Upper lobe of left lung (tissue), 6 donors: ENCODE results near the gene C1orf159. TPM values are rescaled to one million over a fixed set of nuclear protein-coding genes. Genes with fewer than 3 reads are reported as not detected.
A peak's percentile ranks its signal among the peaks of the same experiment; 100 is the strongest.

Experiments used
- ATAC-seq, 2 donors: fragments of 200-7000 bp; cut with Tn5 transposase; one replicate each; pipeline ENCODE4 v1.9.1; 2022; ENCODE audit warnings: mild to moderate bottlenecking in 2 of 2, moderate library complexity in 2 of 2; ENCODE audit not compliant: low FRiP score in 2 of 2
- DNase-seq, 2 donors: peaks; one replicate each; pipeline ENCODE4 v3.0.0-alpha.2; 2019 to 2020
- H3K27ac ChIP-seq, 4 donors: fragments of 200-600 bp; sonication (generic); one replicate each; pipeline ENCODE4 v1.5.1; 2016 to 2019
- H3K27me3 ChIP-seq, 4 donors: fragments of 200-600 bp; sonication (generic); one replicate each; pipeline ENCODE4 v1.5.1; 2017 to 2019
- H3K36me3 ChIP-seq, 4 donors: fragments of 200-600 bp; sonication (generic); one replicate each; pipeline ENCODE4 v1.5.1; 2016 to 2019
- H3K4me1 ChIP-seq, 4 donors: fragments of 200-600 bp; sonication (generic); one replicate each; pipeline ENCODE4 v1.5.1; 2018 to 2019
- H3K4me3 ChIP-seq, 4 donors: fragments of 200-600 bp; sonication (generic); one replicate each; pipeline ENCODE4 v1.5.1; 2017 to 2019; ENCODE audit warnings: mild to moderate bottlenecking in 2 of 4, moderate library complexity in 1 of 4
- H3K9me3 ChIP-seq, 4 donors: fragments of 200-600 bp; sonication (generic); one replicate each; pipeline ENCODE4 v1.5.1; 2018 to 2019
- EP300 ChIP-seq, 4 donors: sonication (generic); formaldehyde crosslinking; IDR thresholded peaks; one replicate each; pipeline ENCODE4 v1.5.1; 2017; ENCODE audit warnings: antibody characterized with exemption in 4 of 4, control low read depth in 2 of 4
- POLR2A ChIP-seq, 4 donors: fragments of 450-650 bp; IDR thresholded peaks; one replicate each; pipeline ENCODE4 v1.5.1; 2016 to 2017; ENCODE audit warnings: antibody characterized with exemption in 4 of 4, mild to moderate bottlenecking in 2 of 4
- POLR2AphosphoS5 ChIP-seq, 2 donors: sonication (generic); formaldehyde crosslinking; IDR thresholded peaks; one replicate each; pipeline ENCODE4 v1.5.1; 2017; ENCODE audit warnings: antibody characterized with exemption in 2 of 2
- WGBS, 2 donors: methylation state at CpG; one replicate each; pipeline ENCODE4 v1.1.5; 2017 to 2018; 5-methylcytosine and 5-hydroxymethylcytosine counted together
- total RNA-seq, 6 donors: library from RNA; depleted of rRNA in 4 of 6; stranded (reverse); fragments of >200 nt in 4 of 6; gene quantifications; one replicate each; pipeline versions ENCODE4 v1.1.0 to v1.2.1, GENCODE V29; 2016 to 2021
- TF ChIP-seq, protein P1 (sequence below), 6 experiments: fragments of 450-650 bp in 4 of 6; fragments of 200-600 bp in 2 of 6; sonication (generic) in 2 of 6; IDR thresholded peaks; one replicate each; pipeline ENCODE4 v1.5.1; 2016 to 2019; ENCODE audit warnings: antibody characterized with exemption in 6 of 6
- donor health status: DM: no; HTN: no; CAD: no; lungs with moderate emphysema.
- donor health status: DM: no; HTN: yes; CAD: no; lungs with severe emphysema.

The C1orf159 gene
- total RNA-seq, 6 donors from 2014 or later, result 5.7 to 34.6 (median 15.2) TPM

DNA sequence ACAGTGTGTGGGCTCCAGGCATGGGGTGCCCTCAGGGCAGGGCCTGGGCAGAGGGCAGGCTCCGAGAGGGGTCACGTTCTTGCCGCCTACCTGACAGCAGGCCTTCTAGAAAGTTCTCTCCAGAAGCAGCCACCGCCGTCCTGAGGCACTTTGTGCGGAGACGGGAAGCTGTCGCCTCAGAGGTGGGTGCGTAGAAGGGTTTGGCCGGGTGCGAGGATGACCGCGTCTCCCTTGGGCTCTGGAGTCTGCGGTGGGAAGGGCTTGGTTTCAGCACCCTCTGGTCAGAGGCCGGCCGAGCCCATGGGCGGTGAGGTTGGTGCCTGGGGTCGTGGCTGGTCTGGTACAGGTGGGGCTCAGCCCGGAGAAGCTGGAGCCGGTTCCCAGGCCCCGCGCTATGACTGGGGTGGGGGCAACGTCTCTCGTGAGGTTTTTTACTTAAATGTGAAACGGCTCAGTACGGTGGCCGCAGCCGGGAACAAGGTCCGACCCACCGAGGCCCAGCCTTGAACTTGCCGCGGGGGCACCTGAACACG is 47.7 kb upstream of the C1orf159 start:
- Histone ChIP-seq H3K36me3 (no peaks in the 10 kb centered on the region), H3K4me1 (peaks cover 6 to 25% (median 18%) of the 10 kb centered on the region in 4 donors), H3K4me3 (peak overlapping the region; percentile 1 to 58 (median 51)), H3K27me3 (no peaks in the 10 kb centered on the region), H3K27ac (peak overlapping the region; percentile 48 to 89 (median 76)), H3K9me3 (no peaks in the 10 kb centered on the region)
- peak in 1 of 2 donors; percentile 32 for ATAC-seq
- 81 to 89% methylated on average over 17 to 31 of the region's 33 CpGs for WGBS, 2 donors
- DNase-seq, result peak in 1 of 2 donors; percentile 83
- TF ChIP-seq, protein P1, sequence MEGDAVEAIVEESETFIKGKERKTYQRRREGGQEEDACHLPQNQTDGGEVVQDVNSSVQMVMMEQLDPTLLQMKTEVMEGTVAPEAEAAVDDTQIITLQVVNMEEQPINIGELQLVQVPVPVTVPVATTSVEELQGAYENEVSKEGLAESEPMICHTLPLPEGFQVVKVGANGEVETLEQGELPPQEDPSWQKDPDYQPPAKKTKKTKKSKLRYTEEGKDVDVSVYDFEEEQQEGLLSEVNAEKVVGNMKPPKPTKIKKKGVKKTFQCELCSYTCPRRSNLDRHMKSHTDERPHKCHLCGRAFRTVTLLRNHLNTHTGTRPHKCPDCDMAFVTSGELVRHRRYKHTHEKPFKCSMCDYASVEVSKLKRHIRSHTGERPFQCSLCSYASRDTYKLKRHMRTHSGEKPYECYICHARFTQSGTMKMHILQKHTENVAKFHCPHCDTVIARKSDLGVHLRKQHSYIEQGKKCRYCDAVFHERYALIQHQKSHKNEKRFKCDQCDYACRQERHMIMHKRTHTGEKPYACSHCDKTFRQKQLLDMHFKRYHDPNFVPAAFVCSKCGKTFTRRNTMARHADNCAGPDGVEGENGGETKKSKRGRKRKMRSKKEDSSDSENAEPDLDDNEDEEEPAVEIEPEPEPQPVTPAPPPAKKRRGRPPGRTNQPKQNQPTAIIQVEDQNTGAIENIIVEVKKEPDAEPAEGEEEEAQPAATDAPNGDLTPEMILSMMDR (IDR thresholded peaks at IDR 0.05), result no peak
- TF ChIP-seq POLR2A (IDR thresholded peaks at IDR 0.05) (no peak), EP300 (IDR thresholded peaks at IDR 0.05) (no peak), POLR2AphosphoS5 (IDR thresholded peaks at IDR 0.05) (no peak)

DNA sequence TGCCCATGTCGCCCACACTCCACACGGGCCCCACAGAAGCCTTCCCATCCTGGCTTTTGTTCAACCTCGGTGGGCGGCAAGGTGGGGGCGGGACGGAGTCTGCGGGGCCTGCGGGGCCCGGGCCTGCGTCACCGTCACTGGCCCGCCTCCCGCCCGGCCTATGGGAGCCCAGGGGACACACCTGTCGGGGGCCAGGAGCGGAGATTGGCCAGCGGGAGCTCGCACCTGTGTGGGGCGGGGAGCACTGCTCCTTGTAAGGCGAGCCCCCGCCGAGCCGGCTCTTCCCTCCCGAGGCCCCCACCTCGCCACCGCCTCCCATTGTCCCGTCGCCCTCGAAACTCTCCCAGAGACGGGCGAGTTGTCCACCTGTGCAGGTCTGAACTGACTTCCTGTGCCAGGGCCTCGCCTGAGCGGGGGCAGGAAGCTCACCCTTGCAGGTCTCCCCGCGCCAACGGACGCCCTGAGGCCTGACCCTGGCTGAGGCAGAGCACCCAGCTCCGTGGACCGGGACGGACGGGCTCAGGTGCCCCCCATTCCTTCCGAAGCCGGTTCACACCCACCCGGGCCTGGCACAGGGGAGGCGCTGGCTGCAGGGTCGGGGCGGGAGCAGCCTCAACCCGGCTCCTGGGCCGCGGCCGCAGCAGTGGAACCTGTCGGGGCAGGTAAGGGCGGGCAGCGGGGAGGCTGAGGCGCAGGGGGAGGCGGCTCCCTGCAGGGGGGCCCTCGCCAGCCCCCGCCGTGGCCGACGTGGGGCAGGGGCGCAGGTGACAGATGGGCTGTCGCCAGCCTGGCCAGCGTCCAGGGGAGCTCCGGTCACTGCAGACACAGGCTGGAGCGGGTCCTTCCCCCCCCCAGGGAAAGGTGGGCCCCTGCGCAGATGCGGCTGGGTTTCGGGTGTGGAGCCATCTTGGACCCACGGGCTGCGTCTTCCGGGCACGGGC is 47.0 kb upstream of the C1orf159 start:
- no peaks in the 10 kb centered on the region for H3K9me3 ChIP-seq
- peak overlapping the region; percentile 69 to 89 (median 81) for H3K27ac ChIP-seq
- peak overlapping the region; percentile 1 to 58 (median 51) for H3K4me3 ChIP-seq
- H3K36me3 ChIP-seq, result no peaks in the 10 kb centered on the region
- DNase-seq (peak; percentile 92 to 94), ATAC-seq (peak; percentile 46 to 86)
- WGBS, 2 donors, result 62 to 67% methylated on average over 14 to 57 of the region's 73 CpGs
- H3K27me3 ChIP-seq, result no peaks in the 10 kb centered on the region
- peaks cover 10 to 32% (median 24%) of the 10 kb centered on the region in 4 donors for H3K4me1 ChIP-seq
- TF ChIP-seq EP300 (IDR thresholded peaks at IDR 0.05), result no peak
- TF ChIP-seq POLR2A (IDR thresholded peaks at IDR 0.05), result peak in 3 of 4 donors; percentile 53 to 86 (median 65)
- TF ChIP-seq POLR2AphosphoS5 (IDR thresholded peaks at IDR 0.05), result peak in 1 of 2 donors; percentile 85
- TF ChIP-seq, protein P1 (IDR thresholded peaks at IDR 0.05), result no peak

DNA sequence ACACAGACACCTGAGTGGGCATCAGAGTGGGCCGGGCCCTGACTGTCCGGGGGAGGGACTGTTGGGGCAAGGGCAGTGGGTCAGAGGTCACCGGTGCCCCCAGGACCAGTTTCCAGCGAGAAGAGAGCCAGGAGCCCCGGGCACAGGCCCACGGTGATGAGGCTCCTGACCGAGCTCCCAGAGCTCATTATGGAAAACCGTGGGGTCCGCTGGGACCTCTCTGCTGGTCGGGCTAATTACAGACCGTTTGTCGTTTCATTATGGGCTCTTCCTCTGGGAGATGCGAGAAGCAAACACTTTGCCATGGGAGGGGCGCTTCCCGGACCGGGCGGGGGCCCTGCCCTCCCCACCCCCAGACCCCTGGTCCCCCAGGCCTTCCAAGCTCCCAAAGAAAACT is 45.8 kb upstream of the C1orf159 start:
- Histone ChIP-seq H3K4me3 (no peak overlapping the region), H3K27ac (peak overlapping the region in 1 of 4 donors; percentile 89), H3K27me3 (no peaks in the 10 kb centered on the region), H3K9me3 (no peaks in the 10 kb centered on the region), H3K4me1 (peaks cover 10 to 27% (median 24%) of the 10 kb centered on the region in 4 donors), H3K36me3 (no peaks in the 10 kb centered on the region)
- WGBS, 2 donors, result 85% methylated on average over 17 of the region's 17 CpGs; no CpG with 5 or more reads in 1 of the 2 donors
- peak in 1 of 2 donors; percentile 39 for DNase-seq
- TF ChIP-seq, protein P1 (IDR thresholded peaks at IDR 0.05), result no peak
- TF ChIP-seq POLR2AphosphoS5 (IDR thresholded peaks at IDR 0.05) (no peak), EP300 (IDR thresholded peaks at IDR 0.05) (no peak), POLR2A (IDR thresholded peaks at IDR 0.05) (no peak)
- ATAC-seq, result no peak

DNA sequence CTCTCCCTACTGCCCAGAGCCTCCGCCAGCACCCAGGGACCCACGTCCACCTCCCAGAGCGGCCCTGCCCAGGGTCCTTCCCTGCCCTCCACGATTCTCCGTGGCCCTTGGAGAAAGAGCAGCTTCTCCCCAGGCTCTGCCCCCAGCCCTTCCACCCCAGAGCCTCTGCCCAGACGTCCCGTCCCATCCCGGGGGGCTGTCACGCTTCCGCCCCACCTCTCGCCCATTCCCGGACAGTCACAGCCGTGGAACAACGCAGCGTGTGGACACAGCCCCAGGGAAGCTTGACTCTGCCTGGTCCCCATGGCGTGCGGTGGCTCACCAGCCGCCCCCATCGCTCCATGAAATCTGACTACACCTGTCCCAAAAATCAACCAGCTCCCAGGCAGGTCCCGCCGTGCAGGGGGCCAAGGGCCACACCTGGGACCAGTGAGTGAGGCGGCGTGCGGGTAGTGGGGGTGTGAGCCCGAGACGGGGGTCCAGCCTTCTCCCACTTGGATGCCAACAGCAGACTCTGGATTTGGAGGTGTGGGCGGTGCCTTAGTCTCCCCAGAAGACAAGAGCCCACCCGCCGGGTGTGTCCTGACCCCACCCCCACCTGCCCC is 45.3 kb upstream of the C1orf159 start:
- ATAC-seq, result no peak

More for the DNA sequence above, 45.3 kb upstream of the C1orf159 start:
- H3K4me1 ChIP-seq, result peaks cover 8 to 25% (median 20%) of the 10 kb centered on the region in 4 donors
- H3K36me3 ChIP-seq, result no peaks in the 10 kb centered on the region
- 87 to 95% methylated on average over 24 to 25 of the region's 29 CpGs for WGBS, 2 donors
- no peaks in the 10 kb centered on the region for H3K27me3 ChIP-seq
- TF ChIP-seq POLR2AphosphoS5 (IDR thresholded peaks at IDR 0.05) (no peak), POLR2A (IDR thresholded peaks at IDR 0.05) (no peak), EP300 (IDR thresholded peaks at IDR 0.05) (no peak)
- TF ChIP-seq, protein P1 (IDR thresholded peaks at IDR 0.05), result no peak
- H3K4me3 ChIP-seq, result no peak overlapping the region
- peak in 1 of 2 donors; percentile 79 for DNase-seq
- H3K9me3 ChIP-seq, result no peaks in the 10 kb centered on the region
- H3K27ac ChIP-seq, result no peak overlapping the region
